ENCODE results near the gene FAM185A.

- TF ChIP-seq CTCF (IDR thresholded peaks at IDR 0.05) (no peak), POLR2AphosphoS5 (IDR thresholded peaks at IDR 0.05) (no peak)
Measured at GRCh38 chr7:102829075-102829474, 80.3 kb downstream of the FAM185A start.

All from suprapubic skin (tissue), 3 donors.